ENCODE measurements around the gene AMN1. TPM values are rescaled to one million over a fixed set of nuclear protein-coding genes. Genes with fewer than 3 reads are reported as not detected.
"Not testable (repeated sequence)": the region's sequence is repeated elsewhere in the genome, so short reads cannot be mapped to it uniquely, and the experiment has no call there.

The AMN1 gene
- total and polyA plus RNA-seq, 8 donors = 3.5 to 8.4 (median 4.9) TPM

DNA sequence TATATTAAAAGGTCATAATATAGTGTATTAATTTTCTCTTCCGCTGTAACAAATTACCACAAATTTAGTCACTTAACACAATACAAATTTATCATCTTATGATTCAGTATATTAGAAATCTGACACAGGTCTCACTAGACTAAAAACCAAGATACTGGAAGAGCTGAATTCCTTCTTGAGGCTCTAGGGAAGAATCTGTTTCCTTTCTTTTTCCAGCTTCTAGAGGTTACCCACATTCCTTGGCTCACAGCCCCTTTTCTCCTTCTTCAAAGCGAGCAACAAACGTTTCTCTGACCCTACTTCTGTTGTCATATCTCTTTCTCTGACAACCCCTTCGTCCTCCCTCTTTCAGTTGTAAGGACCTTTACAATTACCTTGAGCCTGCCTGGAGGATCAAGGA is 43.4 kb upstream of the AMN1 start:
- H3K36me3 ChIP-seq = no peaks in the 10 kb centered on the region
- WGBS, 2 donors = 81 to 84% methylated on average over 4 of the region's 4 CpGs
- ATAC-seq (no peak), DNase-seq (no peak), FAIRE-seq (no peak)
- H3K27ac ChIP-seq = no peak overlapping the region
- no peak for TF ChIP-seq CTCF (IDR thresholded peaks at IDR 0.05)
- H3K27me3 ChIP-seq = no peaks in the 10 kb centered on the region
- intact Hi-C loops (cut with DNase I) = no loop called here
- H3K9me3 ChIP-seq = no peaks in the 10 kb centered on the region
- H3K4me1 ChIP-seq = peaks cover 0 to 14% (median 8%) of the 10 kb centered on the region in 3 donors
- H3K4me3 ChIP-seq = no peak overlapping the region

DNA sequence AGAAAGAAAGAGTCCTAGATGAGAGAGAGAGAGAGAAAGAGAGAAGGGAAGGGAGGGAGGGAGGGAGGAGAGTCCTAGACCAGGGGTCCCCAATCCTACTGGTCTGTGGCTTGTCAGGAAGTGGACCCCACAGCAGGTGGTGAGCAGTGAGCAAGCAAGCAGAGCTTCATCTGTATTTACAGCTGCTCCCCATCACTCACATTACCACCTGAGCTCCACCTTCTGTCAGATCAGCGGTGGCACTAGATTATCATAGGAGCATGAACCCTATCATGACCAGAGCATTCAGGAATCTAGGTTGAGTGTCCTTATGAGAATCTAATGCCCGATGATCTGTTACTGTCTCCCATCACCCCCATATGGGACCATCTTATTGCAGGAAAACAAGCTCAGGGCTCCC is 39.2 kb upstream of the AMN1 start:
- Histone ChIP-seq H3K27ac (no peak overlapping the region), H3K9me3 (no peaks in the 10 kb centered on the region), H3K4me1 (peaks cover 0 to 6% (median 6%) of the 10 kb centered on the region in 3 donors), H3K4me3 (no peak overlapping the region), H3K27me3 (no peaks in the 10 kb centered on the region), H3K36me3 (no peaks in the 10 kb centered on the region)
- ATAC-seq (no peak), FAIRE-seq (no peak), DNase-seq (no peak)
- WGBS, 2 donors = 74 to 76% methylated on average over 2 of the region's 2 CpGs
- intact Hi-C loops (cut with DNase I) = no loop called here
- no peak for TF ChIP-seq CTCF (IDR thresholded peaks at IDR 0.05)

GRCh38 chr12:31765931-31766330 is 37.1 kb upstream of the AMN1 start:
- intact Hi-C loops (cut with DNase I) = no loop called here
- 89 to 91% methylated on average over 1 of the region's 1 CpG for WGBS, 2 donors
- DNase-seq (no peak), ATAC-seq (no peak), FAIRE-seq (no peak)
- Histone ChIP-seq H3K27ac (no peak overlapping the region), H3K4me3 (no peak overlapping the region), H3K36me3 (no peaks in the 10 kb centered on the region), H3K27me3 (no peaks in the 10 kb centered on the region), H3K9me3 (no peaks in the 10 kb centered on the region), H3K4me1 (no peaks in the 10 kb centered on the region)
- TF ChIP-seq CTCF (IDR thresholded peaks at IDR 0.05) = no peak

- H3K4me1 ChIP-seq = peaks cover 2 to 8% (median 3%) of the 10 kb centered on the region in 3 donors
- no peak overlapping the region for H3K27ac ChIP-seq
- ATAC-seq (peak; percentile 59 to 95 (median 82)), FAIRE-seq (no peak), DNase-seq (peak in 2 of 6 donors; percentile 15 to 27)
- intact Hi-C loops (cut with DNase I) = no loop called here
- 37 to 47% methylated on average over 4 of the region's 4 CpGs for WGBS, 2 donors
- no peaks in the 10 kb centered on the region for H3K27me3 ChIP-seq
- no peak for TF ChIP-seq CTCF (IDR thresholded peaks at IDR 0.05)
- no peaks in the 10 kb centered on the region for H3K36me3 ChIP-seq
- H3K4me3 ChIP-seq = no peak overlapping the region
- no peaks in the 10 kb centered on the region for H3K9me3 ChIP-seq
Observed at GRCh38 chr12:31759632-31760459, 31.0 kb upstream of the AMN1 start.

GRCh38 chr12:31758297-31758696 is 29.5 kb upstream of the AMN1 start:
- H3K9me3 ChIP-seq; intact Hi-C loops (cut with DNase I); H3K4me1 ChIP-seq; H3K27ac ChIP-seq; ATAC-seq; H3K4me3 ChIP-seq; H3K27me3 ChIP-seq; FAIRE-seq; DNase-seq; H3K36me3 ChIP-seq: not testable (repeated sequence)
- WGBS, 2 donors = 94 to 100% methylated on average over 5 of the region's 5 CpGs

Measured in pancreas (tissue), 10 donors.